ENCODE results near the gene EP300.

GRCh38 chr22:41180926-41181325, 88.5 kb downstream of the EP300 start:
- TF ChIP-seq, protein P1, sequence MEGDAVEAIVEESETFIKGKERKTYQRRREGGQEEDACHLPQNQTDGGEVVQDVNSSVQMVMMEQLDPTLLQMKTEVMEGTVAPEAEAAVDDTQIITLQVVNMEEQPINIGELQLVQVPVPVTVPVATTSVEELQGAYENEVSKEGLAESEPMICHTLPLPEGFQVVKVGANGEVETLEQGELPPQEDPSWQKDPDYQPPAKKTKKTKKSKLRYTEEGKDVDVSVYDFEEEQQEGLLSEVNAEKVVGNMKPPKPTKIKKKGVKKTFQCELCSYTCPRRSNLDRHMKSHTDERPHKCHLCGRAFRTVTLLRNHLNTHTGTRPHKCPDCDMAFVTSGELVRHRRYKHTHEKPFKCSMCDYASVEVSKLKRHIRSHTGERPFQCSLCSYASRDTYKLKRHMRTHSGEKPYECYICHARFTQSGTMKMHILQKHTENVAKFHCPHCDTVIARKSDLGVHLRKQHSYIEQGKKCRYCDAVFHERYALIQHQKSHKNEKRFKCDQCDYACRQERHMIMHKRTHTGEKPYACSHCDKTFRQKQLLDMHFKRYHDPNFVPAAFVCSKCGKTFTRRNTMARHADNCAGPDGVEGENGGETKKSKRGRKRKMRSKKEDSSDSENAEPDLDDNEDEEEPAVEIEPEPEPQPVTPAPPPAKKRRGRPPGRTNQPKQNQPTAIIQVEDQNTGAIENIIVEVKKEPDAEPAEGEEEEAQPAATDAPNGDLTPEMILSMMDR (IDR thresholded peaks at IDR 0.05) = no peak
- TF ChIP-seq ZFX (IDR thresholded peaks at IDR 0.05; ENCODE audit: borderline replicate concordance) = no peak

Measured in 22Rv1 (cell line).